ENCODE data around the gene MEI4.

DNA sequence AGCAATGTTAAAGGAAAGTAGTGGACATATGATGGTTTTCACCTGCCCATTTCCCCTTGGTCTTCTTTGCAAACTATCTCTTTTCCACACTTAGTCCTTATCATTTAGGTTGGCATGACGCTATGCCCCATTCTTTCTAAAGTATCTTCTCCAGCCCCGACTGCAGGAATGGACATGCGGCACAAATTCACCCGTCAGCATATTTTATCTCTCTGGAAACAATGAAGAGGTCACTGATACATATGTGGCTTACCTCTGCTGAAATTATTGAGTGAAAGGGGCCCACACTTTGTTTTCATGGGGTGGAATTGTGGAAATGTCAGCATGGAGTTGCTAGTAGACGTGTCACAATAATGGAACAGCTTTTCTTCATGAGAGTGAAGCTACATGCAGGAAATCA lies 45.8 kb upstream of the MEI4 start:
- TF ChIP-seq, protein P1, sequence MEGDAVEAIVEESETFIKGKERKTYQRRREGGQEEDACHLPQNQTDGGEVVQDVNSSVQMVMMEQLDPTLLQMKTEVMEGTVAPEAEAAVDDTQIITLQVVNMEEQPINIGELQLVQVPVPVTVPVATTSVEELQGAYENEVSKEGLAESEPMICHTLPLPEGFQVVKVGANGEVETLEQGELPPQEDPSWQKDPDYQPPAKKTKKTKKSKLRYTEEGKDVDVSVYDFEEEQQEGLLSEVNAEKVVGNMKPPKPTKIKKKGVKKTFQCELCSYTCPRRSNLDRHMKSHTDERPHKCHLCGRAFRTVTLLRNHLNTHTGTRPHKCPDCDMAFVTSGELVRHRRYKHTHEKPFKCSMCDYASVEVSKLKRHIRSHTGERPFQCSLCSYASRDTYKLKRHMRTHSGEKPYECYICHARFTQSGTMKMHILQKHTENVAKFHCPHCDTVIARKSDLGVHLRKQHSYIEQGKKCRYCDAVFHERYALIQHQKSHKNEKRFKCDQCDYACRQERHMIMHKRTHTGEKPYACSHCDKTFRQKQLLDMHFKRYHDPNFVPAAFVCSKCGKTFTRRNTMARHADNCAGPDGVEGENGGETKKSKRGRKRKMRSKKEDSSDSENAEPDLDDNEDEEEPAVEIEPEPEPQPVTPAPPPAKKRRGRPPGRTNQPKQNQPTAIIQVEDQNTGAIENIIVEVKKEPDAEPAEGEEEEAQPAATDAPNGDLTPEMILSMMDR (IDR thresholded peaks at IDR 0.05; ENCODE audit: insufficient read depth, low read length), result no peak
- TF ChIP-seq, protein P2, sequence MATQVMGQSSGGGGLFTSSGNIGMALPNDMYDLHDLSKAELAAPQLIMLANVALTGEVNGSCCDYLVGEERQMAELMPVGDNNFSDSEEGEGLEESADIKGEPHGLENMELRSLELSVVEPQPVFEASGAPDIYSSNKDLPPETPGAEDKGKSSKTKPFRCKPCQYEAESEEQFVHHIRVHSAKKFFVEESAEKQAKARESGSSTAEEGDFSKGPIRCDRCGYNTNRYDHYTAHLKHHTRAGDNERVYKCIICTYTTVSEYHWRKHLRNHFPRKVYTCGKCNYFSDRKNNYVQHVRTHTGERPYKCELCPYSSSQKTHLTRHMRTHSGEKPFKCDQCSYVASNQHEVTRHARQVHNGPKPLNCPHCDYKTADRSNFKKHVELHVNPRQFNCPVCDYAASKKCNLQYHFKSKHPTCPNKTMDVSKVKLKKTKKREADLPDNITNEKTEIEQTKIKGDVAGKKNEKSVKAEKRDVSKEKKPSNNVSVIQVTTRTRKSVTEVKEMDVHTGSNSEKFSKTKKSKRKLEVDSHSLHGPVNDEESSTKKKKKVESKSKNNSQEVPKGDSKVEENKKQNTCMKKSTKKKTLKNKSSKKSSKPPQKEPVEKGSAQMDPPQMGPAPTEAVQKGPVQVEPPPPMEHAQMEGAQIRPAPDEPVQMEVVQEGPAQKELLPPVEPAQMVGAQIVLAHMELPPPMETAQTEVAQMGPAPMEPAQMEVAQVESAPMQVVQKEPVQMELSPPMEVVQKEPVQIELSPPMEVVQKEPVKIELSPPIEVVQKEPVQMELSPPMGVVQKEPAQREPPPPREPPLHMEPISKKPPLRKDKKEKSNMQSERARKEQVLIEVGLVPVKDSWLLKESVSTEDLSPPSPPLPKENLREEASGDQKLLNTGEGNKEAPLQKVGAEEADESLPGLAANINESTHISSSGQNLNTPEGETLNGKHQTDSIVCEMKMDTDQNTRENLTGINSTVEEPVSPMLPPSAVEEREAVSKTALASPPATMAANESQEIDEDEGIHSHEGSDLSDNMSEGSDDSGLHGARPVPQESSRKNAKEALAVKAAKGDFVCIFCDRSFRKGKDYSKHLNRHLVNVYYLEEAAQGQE (IDR thresholded peaks at IDR 0.05; ENCODE audit: insufficient replicate concordance, low read depth), result no peak
- TF ChIP-seq POLR2AphosphoS5 (IDR thresholded peaks at IDR 0.05; ENCODE audit: low read depth) (no peak), GABPA (IDR thresholded peaks at IDR 0.05; ENCODE audit: low read depth) (no peak)
